HepG2 (cell line): Measurements from ENCODE around the gene FAHD2A. TPM values are rescaled to one million over a fixed set of nuclear protein-coding genes. Genes with fewer than 3 reads are reported as not detected.

Experiments
- ATF7 ChIP-seq, 2 experiments: fragments of 450-650 bp in 1 of 2; sonication (generic) in 1 of 2; formaldehyde crosslinking in 1 of 2; IDR thresholded peaks; 2 replicates each; pipeline versions ENCODE4 v1.4.0 to v1.6.1; 2016 to 2020; ENCODE audit warnings: antibody characterized with exemption in 1 of 2, mild to moderate bottlenecking in 1 of 2, missing genetic modification reagents in 1 of 2
- BCL3 ChIP-seq: sonication (generic); formaldehyde crosslinking; IDR thresholded peaks from 2 replicates; pipeline ENCODE4 v1.5.1; 2020; ENCODE audit warnings: mild to moderate bottlenecking, missing genetic modification reagents, moderate library complexity
- CBX2 ChIP-seq, 2 experiments: fragments of 200-600 bp in 1 of 2; sonication (generic); formaldehyde crosslinking in 1 of 2; IDR thresholded peaks; 2 replicates each; pipeline versions ENCODE4 v1.7.0 to v1.8.1; 2018 to 2022; ENCODE audit warnings: low read depth in 2 of 2, low read length in 1 of 2, mild to moderate bottlenecking in 1 of 2, missing genetic modification reagents in 1 of 2
- HNRNPK ChIP-seq: fragments of 200-400 bp; formaldehyde crosslinking; IDR thresholded peaks from 2 replicates; pipeline ENCODE4 v1.6.1; 2018; ENCODE audit warnings: low read length, low read depth, moderate library complexity, mild to moderate bottlenecking; ENCODE audit not compliant: poor library complexity, severe bottlenecking
- MAFF ChIP-seq: IDR thresholded peaks from 2 replicates; pipeline ENCODE4 v1.6.1; 2011; ENCODE audit warnings: low read depth, low read length, improper control_type of control experiment
- NR0B2 ChIP-seq: sonication (generic); formaldehyde crosslinking; IDR thresholded peaks from 2 replicates; pipeline ENCODE4 v1.4.0; 2020; ENCODE audit warnings: mild to moderate bottlenecking, missing genetic modification reagents
- PRDM4 ChIP-seq: sonication (generic); formaldehyde crosslinking; IDR thresholded peaks from 2 replicates; pipeline ENCODE4 v1.9.0; 2021; ENCODE audit warnings: missing genetic modification reagents, borderline replicate concordance
- TEF ChIP-seq: sonication (generic); formaldehyde crosslinking; IDR thresholded peaks from 2 replicates; pipeline ENCODE4 v1.5.0; 2020; ENCODE audit warnings: missing genetic modification reagents
- ZHX2 ChIP-seq, 2 experiments: sonication (generic) in 1 of 2; formaldehyde crosslinking in 1 of 2; IDR thresholded peaks; 2 replicates each; pipeline versions ENCODE4 v1.6.1 to v1.9.0; 2014 to 2022; ENCODE audit warnings: antibody characterized with exemption in 1 of 2, borderline replicate concordance in 1 of 2, inconsistent platforms in 1 of 2, low read depth in 1 of 2, missing genetic modification reagents in 1 of 2
- ZMYM2 ChIP-seq: sonication (generic); formaldehyde crosslinking; IDR thresholded peaks from 2 replicates; pipeline ENCODE4 v1.8.0; 2022; ENCODE audit warnings: mild to moderate bottlenecking, missing genetic modification reagents
- ZNF143 ChIP-seq: sonication (generic); formaldehyde crosslinking; IDR thresholded peaks from 2 replicates; pipeline ENCODE4 v1.4.0; 2020; ENCODE audit warnings: missing genetic modification reagents
- ZNF468 ChIP-seq: sonication (generic); formaldehyde crosslinking; IDR thresholded peaks from 2 replicates; pipeline ENCODE4 v1.8.0; 2022; ENCODE audit warnings: mild to moderate bottlenecking, moderate library complexity, missing genetic modification reagents
- ZNF660 ChIP-seq: sonication (generic); formaldehyde crosslinking; IDR thresholded peaks from 2 replicates; pipeline ENCODE4 v1.5.1; 2020; ENCODE audit warnings: mild to moderate bottlenecking, low read depth, missing genetic modification reagents, borderline replicate concordance
- ZSCAN12 ChIP-seq: sonication (generic); formaldehyde crosslinking; IDR thresholded peaks from 2 replicates; pipeline ENCODE4 v1.9.0; 2021; ENCODE audit warnings: mild to moderate bottlenecking, missing genetic modification reagents
- ZSCAN31 ChIP-seq: sonication (generic); formaldehyde crosslinking; IDR thresholded peaks from 2 replicates; pipeline ENCODE4 v1.5.0; 2020; ENCODE audit warnings: low read depth, mild to moderate bottlenecking, missing genetic modification reagents
- polyA plus RNA-seq, 8 experiments: library from polyadenylated mRNA; depleted of rRNA in 3 of 8; stranded (reverse) in 7 of 8; unstranded in 1 of 8; fragments of >200 nt; fragmentation: Illumina TruSeq in 4 of 8; extraction: Trizol in 4 of 8; gene quantifications; 2 replicates each; pipeline versions ENCODE4 v1.2.1 to v1.2.3, GENCODE V29; 2011 to 2016; ENCODE audit warnings: low read depth in 4 of 8, missing spikeins in 1 of 8, mixed read lengths in 1 of 8; ENCODE audit not compliant: insufficient read depth in 1 of 8
- total RNA-seq, 5 experiments: library from RNA; depleted of rRNA; stranded (reverse); fragments of >200 nt; fragmentation: Illumina TruSeq; extraction: Trizol; gene quantifications; 2 replicates each; pipeline ENCODE4 v1.2.3, GENCODE V29; 2016; ENCODE audit warnings: low read depth in 1 of 5

The FAHD2A gene
- total and polyA plus RNA-seq, 2 of the 13 experiments (the other 11 are each of a cell fraction or from before 2014, with no cell fraction given), result 34.0 to 44.2 TPM

GRCh38 chr2:95402370-95403203 is at the start of gene FAHD2A (continued):
- TF ChIP-seq BCL3 (CRISPR knock-in tag), result peak; percentile 37; the same call in 1 of the 2 replicates
- TF ChIP-seq PRDM4 (CRISPR knock-in tag), result no peak
- TF ChIP-seq ZSCAN12 (CRISPR knock-in tag), result peak; percentile 90; the same call in 1 of the 2 replicates
- TF ChIP-seq HNRNPK, result no peak
- TF ChIP-seq ZMYM2, result peak; percentile 98
- no peak for TF ChIP-seq ZNF660 (CRISPR knock-in tag)
- peak; percentile 89 for TF ChIP-seq ATF7 (IDR thresholded peaks at IDR 0.05)
- TF ChIP-seq ATF7 (CRISPR knock-in tag; IDR thresholded peaks at IDR 0.05), result peak; percentile 89
- TF ChIP-seq MAFF, result no peak
- peak; percentile 61; the same call in 1 of the 2 replicates for TF ChIP-seq NR0B2 (CRISPR knock-in tag)
- peak; percentile 56; the same call in 1 of the 2 replicates for TF ChIP-seq ZHX2 (IDR thresholded peaks at IDR 0.05; ENCODE audit: low read depth)
- TF ChIP-seq ZHX2 (CRISPR knock-in tag; IDR thresholded peaks at IDR 0.05; ENCODE audit: borderline replicate concordance), result no peak
- TF ChIP-seq ZSCAN31 (CRISPR knock-in tag), result peak; percentile 91
- TF ChIP-seq TEF (CRISPR knock-in tag), result 0 out of 2 replicates have a peak, but pooled peaks have one; percentile 20
- TF ChIP-seq CBX2 (IDR thresholded peaks at IDR 0.05; ENCODE audit: low read depth, low read length), result no peak
- TF ChIP-seq CBX2 (CRISPR knock-in tag; IDR thresholded peaks at IDR 0.05; ENCODE audit: low read depth), result no peak
- TF ChIP-seq ZNF143 (CRISPR knock-in tag), result no peak
- TF ChIP-seq ZNF468 (CRISPR knock-in tag), result no peak
